ENCODE measurements around the gene RPS6KA5. TPM values are rescaled to one million over a fixed set of nuclear protein-coding genes. Genes with fewer than 3 reads are reported as not detected.

Gene RPS6KA5
- total RNA-seq, 1 experiment from 2014 or later: 2.2 TPM

DNA sequence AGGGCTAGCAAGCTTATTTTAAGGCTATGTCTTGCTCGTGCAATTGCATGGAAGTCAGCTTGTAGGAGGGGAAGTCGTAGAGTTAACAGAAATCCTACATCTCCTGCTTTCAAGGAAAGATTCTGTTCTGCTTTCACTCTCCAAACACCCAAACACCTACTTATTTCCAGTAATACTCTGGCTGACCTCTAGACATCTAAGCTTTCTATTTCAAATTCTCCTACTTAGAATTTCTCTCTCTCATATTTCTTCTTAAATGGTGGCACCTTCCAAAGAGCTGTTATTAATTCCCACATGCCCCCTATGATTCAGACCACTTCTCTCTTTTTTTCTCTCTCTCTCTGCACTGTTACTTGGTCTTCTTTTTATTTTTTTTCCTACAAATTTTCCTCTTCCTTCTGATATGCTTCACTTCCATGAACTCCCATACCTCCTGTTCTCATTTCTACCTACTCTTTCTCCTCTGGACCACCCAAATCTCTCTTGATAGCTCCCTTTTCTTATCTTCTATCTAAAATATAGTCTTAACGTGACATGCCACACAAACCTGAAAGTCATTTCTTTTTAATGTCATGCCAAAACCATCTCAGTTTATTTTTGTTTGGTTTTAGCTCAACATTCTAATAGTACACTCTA, 90.8 kb downstream of the RPS6KA5 start:
- TF ChIP-seq, protein P1, sequence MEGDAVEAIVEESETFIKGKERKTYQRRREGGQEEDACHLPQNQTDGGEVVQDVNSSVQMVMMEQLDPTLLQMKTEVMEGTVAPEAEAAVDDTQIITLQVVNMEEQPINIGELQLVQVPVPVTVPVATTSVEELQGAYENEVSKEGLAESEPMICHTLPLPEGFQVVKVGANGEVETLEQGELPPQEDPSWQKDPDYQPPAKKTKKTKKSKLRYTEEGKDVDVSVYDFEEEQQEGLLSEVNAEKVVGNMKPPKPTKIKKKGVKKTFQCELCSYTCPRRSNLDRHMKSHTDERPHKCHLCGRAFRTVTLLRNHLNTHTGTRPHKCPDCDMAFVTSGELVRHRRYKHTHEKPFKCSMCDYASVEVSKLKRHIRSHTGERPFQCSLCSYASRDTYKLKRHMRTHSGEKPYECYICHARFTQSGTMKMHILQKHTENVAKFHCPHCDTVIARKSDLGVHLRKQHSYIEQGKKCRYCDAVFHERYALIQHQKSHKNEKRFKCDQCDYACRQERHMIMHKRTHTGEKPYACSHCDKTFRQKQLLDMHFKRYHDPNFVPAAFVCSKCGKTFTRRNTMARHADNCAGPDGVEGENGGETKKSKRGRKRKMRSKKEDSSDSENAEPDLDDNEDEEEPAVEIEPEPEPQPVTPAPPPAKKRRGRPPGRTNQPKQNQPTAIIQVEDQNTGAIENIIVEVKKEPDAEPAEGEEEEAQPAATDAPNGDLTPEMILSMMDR (IDR thresholded peaks at IDR 0.05; ENCODE audit: unreplicated experiment): no peak
- DNase-seq (ENCODE audit: unreplicated experiment): no peak
- no peaks in the 10 kb centered on the region for H3K36me3 Mint-ChIP-seq (ENCODE audit: insufficient read depth, unreplicated experiment)
- no peak overlapping the region for H3K27ac Mint-ChIP-seq (ENCODE audit: low read depth, unreplicated experiment)
- H3K27me3 Mint-ChIP-seq (ENCODE audit: insufficient read depth, unreplicated experiment): no peaks in the 10 kb centered on the region
- intact Hi-C loops (cut with micrococcal nuclease): no loop called here
- H3K9me3 Mint-ChIP-seq (ENCODE audit: unreplicated experiment): peaks cover 7% of the 10 kb centered on the region
- BruUV-seq (replicated peaks): no TSS peak
- CTCF ChIA-PET: interaction anchor here (0.8 to 1.0 kb wide), 2 partner anchors 10 to 203 kb away, joined by 3 read pairs; no protein-coding TSS in a partner anchor
- no peak overlapping the region for H3K4me3 Mint-ChIP-seq (ENCODE audit: unreplicated experiment)
- peaks cover 10% of the 10 kb centered on the region for H3K4me1 Mint-ChIP-seq (ENCODE audit: insufficient read depth, unreplicated experiment)
- POLR2A ChIA-PET: interaction anchor here (0.5 to 1.4 kb wide), 3 partner anchors 39 to 242 kb away, joined by 3 read pairs; no protein-coding TSS in a partner anchor

DNA sequence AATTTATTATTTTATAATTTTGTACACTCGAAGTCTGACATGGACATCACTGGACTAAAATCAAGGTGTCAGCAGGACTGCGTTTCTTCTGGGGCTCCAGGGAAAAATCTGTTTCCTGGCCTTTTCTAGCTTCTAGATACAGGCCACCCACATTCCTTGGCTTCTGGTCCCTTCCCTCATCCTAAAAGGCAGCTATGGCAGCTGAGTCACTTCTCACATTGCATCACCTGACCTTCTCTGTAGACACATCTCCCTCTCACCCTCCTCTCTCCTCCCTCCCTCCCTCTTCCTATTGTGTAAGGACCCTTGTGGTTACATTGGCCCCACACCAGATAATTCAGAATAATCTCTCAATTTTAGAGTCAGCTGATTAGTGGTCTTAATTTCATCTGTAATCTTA, 92.4 kb downstream of the RPS6KA5 start:
- POLR2A ChIA-PET: interaction anchor here (0.7 kb wide), 1 partner anchor 92 kb away, joined by 3 read pairs; no protein-coding TSS in a partner anchor
- TF ChIP-seq, protein P1 (IDR thresholded peaks at IDR 0.05; ENCODE audit: unreplicated experiment): no peak
- Mint-ChIP-seq H3K9me3 (ENCODE audit: unreplicated experiment) (peaks cover 7% of the 10 kb centered on the region), H3K27me3 (ENCODE audit: insufficient read depth, unreplicated experiment) (no peaks in the 10 kb centered on the region), H3K4me1 (ENCODE audit: insufficient read depth, unreplicated experiment) (peaks cover 10% of the 10 kb centered on the region), H3K4me3 (ENCODE audit: unreplicated experiment) (no peak overlapping the region), H3K36me3 (ENCODE audit: insufficient read depth, unreplicated experiment) (no peaks in the 10 kb centered on the region), H3K27ac (ENCODE audit: low read depth, unreplicated experiment) (no peak overlapping the region)
- CTCF ChIA-PET: interaction anchor here (0.7 kb wide), 1 partner anchor 13 kb away, joined by 3 read pairs; no protein-coding TSS in a partner anchor
- no TSS peak for BruUV-seq (replicated peaks)
- intact Hi-C loops (cut with micrococcal nuclease): no loop called here
- peak; percentile 32 for DNase-seq (ENCODE audit: unreplicated experiment)

DNA sequence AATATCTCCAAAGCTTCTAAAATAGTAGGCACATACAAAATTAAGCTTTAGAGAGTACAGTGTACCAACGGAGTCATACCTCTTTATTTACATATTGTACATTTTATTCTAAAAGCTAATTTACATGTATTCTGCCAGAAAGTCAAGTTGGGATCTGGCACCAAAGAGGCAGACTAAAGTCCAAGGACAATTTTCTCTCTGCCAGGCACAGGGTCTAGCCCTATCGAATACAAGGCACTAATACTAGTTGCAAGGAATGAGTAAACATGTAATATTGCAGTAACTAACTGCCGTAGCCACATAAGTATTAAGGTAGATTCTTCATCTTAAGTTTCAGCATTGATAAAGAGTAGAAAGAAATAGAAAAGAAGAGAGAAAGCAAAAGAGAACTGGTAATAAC, 93.9 kb downstream of the RPS6KA5 start:
- CTCF ChIA-PET: interaction anchor here (0.7 to 1.9 kb wide), 3 partner anchors 9 to 207 kb away, joined by 3 to 10 read pairs (median 3); no protein-coding TSS in a partner anchor

DNA sequence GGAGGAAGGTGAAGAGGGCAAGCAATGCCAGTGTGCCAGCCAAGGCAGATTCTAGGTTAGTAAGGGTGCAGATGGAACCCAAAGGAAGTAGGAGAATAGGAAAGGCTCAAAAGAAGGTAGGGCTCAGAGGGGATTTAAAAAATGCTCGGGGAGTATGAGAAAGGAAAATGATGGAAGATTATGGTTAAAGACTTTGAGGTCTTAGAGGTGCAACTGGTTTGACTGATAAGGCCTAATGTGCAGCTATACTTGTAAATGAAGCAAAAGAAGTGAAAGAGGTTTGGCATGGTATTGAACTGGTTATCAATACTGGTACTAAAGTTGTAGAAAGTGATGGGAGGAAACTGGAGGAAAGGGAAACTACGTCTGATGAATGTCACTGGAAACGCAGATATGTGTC, 94.7 kb downstream of the RPS6KA5 start:
- intact Hi-C loops (cut with micrococcal nuclease): no loop called here
- Mint-ChIP-seq H3K27ac (ENCODE audit: low read depth, unreplicated experiment) (no peak overlapping the region), H3K27me3 (ENCODE audit: insufficient read depth, unreplicated experiment) (no peaks in the 10 kb centered on the region), H3K4me3 (ENCODE audit: unreplicated experiment) (no peak overlapping the region), H3K9me3 (ENCODE audit: unreplicated experiment) (peaks cover 7% of the 10 kb centered on the region), H3K36me3 (ENCODE audit: insufficient read depth, unreplicated experiment) (no peaks in the 10 kb centered on the region), H3K4me1 (ENCODE audit: insufficient read depth, unreplicated experiment) (peaks cover 10% of the 10 kb centered on the region)
- CTCF ChIA-PET: interaction anchor here (1.9 kb wide), 1 partner anchor 207 kb away, joined by 10 read pairs; no protein-coding TSS in a partner anchor
- no peak for DNase-seq (ENCODE audit: unreplicated experiment)
- POLR2A ChIA-PET: no interaction called here
- BruUV-seq (replicated peaks): no TSS peak
- TF ChIP-seq, protein P1 (IDR thresholded peaks at IDR 0.05; ENCODE audit: unreplicated experiment): no peak

More for the DNA sequence above, 93.9 kb downstream of the RPS6KA5 start:
- Mint-ChIP-seq H3K36me3 (ENCODE audit: insufficient read depth, unreplicated experiment) (no peaks in the 10 kb centered on the region), H3K4me1 (ENCODE audit: insufficient read depth, unreplicated experiment) (peaks cover 10% of the 10 kb centered on the region), H3K27me3 (ENCODE audit: insufficient read depth, unreplicated experiment) (no peaks in the 10 kb centered on the region), H3K27ac (ENCODE audit: low read depth, unreplicated experiment) (no peak overlapping the region), H3K9me3 (ENCODE audit: unreplicated experiment) (peaks cover 7% of the 10 kb centered on the region), H3K4me3 (ENCODE audit: unreplicated experiment) (no peak overlapping the region)
- DNase-seq (ENCODE audit: unreplicated experiment): no peak
- POLR2A ChIA-PET: no interaction called here
- intact Hi-C loops (cut with micrococcal nuclease): no loop called here
- BruUV-seq (replicated peaks): no TSS peak
- TF ChIP-seq, protein P1 (IDR thresholded peaks at IDR 0.05; ENCODE audit: unreplicated experiment): no peak

Data from MCF 10A (cell line).